HG02885 (cell line): ENCODE results near the gene MTX3.

Experiments
- ATAC-seq: cut with Tn5 transposase; IDR thresholded peaks from one replicate; pipeline ENCODE4 v1.9.1; 2021; ENCODE audit warnings: mild to moderate bottlenecking; ENCODE audit not compliant: unreplicated experiment, poor library complexity

Gene MTX3

DNA sequence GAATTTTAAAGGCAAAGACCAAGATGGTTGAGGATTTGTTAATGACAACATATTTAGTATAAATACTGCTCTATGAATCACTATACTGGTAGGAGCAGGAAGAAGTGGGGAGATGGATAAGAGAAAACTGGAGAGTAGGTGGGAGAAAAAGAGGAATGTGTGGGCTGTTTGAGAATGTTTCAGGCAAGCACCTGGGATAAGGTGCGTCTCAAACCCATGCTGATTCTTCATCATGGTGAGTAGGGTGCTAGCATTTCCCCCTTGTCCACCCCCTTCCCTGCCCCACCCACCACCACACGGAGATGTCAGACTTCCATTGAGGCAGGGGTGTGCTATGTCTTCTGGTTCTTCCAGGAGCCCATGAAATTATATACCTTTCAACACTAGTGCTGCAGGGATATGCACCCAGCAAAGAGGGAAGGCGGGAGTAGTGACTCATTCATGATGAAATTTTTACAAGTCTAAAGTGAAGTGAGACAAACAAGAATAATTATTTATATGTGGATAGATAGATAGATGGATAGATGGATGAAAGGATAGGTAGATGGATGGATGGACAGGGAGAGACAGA, 54.3 kb downstream of the MTX3 start:
- ATAC-seq = no peak

DNA sequence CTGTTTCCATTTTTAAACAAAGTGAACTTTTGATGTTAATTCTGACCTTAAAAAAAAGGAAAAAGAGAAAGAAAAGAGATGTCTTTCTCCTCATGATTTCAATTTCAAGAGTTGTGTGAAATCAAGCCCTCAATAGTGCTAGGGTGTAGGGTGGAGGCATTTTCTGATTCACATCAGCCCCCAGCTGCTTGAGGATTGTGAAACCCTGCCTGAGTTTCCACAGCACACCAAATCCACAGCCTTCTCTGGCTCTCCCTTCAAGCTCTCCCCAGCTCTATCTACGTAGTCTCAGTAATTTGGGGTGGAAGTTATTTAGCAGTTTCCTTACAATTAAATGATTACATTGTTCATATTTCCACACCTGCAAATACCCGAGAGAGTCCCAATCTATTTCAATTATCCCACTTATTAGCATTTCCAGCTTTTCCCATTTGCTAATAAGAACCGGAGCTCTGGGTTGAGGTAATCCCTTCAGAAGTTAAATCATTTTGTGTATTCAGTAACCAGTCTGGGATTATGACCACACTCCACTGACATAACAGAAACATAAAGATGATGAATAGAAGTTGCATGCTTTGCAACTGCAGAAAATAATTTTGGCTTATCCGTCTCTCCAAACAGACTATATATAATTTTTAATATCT, 54.9 kb downstream of the MTX3 start:
- ATAC-seq = no peak

DNA sequence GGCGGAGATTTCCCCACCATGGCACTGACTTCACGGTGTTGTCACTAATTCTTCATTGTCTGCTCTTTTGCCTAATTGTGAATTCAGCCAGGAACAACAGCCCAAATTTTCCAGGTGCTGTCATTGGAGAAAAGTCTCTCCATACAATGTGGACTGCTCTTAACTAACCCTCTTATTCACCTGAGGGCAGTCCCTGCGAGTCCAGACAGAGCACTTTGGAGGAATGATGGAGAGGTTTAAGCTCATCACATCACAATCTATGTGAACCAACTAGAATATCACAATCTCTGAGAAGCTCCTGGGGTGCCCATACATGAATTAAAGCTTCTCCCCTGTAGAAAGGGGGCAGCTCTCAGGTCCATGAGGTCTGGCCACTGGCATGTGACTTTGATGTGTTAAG, 56.4 kb downstream of the MTX3 start:
- ATAC-seq = no peak

DNA sequence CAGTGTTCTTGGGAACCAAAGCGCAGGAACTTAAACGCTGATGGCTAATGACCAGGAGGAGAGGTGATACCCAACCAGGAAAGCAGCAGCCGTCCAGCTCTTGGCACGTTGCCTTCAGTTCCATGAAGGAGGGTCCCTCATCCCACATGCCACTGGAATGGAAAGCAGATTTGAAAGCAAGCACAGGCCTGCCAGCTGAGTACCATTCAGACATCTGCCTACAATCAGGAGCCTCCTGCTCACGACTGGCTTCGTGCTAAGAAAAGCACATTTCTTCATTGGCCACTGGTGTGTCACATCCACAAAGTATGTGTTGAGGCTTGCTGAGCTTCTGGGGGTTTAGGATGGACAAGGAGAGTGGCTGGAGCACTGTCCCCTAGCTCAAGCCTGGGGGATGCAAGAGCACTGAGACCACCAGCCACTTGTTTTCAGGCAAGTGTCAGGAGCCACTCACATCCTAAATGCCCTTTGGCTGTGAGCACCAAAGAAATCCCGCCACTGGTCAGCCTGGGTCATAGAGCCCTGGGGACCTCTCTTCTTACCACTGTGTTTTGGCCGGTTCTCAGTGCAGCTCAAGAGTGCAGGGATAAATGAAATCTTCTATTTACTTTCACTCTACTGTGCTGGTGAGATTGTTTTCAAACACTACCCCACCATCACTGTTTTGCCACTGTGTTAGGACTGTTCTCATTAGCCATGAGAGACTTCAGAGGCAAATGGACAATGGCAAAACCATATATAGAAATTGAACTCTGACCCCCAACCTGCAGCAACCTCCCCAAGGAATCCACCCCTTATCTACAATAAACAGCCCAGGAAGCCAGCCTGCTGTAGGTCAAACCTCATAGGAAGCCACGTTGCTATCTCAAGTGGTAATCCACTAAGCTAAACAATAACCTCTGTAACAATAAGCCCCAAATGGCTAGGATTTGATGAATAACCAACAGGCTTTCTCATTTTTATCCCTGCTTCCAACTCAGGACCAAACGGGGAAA, 58.3 kb downstream of the MTX3 start:
- no peak for ATAC-seq

DNA sequence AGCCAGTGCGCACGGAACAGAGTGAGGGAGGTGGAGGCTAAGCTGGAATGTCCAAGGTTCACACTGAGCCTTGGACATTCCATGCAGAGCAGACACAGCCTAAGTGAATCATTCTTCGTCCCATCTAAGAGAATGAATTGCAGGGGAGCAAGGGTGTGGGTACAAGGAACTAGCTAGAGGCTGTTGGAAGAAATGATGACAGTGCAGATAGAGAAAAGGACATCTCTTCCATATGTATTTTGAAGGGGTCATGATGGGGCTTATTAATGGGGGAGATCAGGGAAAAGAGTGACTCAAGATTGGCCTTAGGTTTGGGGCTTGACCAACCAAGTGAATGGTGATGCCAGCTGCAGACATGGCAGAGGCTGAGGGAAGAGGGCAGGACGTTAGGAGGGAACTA, 59.2 kb downstream of the MTX3 start:
- ATAC-seq = no peak

DNA sequence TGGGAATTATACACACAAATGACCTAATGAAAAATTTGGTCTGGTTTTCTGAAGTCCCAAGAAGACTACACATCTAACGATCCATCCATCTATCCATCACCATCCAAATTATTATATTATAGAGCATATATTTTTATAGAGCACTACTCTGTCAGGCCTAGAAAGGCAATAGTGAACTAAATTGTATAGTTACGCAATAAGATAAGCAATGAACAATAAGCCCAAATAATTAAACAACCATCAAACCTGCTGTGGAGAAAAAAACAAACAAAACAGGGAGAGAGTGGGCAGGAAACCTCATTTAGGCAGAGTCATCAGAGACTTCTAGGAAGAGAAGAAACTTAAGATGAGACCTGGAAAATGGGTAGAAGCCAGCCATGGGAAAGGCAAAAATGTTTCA, 59.7 kb downstream of the MTX3 start:
- ATAC-seq = no peak

DNA sequence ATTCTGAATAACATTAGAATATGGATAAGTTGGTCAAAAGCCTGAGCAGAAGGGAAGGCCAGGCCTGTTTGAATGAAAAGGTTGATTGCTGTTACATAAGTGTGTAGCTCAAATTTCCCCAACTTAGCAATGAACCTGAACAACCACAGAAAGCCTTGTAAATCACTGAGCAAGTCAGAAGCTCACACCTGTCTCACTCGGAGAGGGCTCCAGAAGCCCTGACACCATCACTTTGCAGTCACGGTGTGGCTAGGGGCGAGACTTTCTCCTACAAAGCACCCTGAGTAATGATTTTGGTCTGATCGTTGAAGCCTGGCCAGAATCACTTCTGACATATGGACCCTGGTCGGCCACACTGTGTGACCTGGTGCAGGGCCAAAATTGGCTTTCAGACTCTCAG, 62.0 kb downstream of the MTX3 start:
- no peak for ATAC-seq
